HepG2 (cell line): ENCODE results near the gene OSER1. TPM values are rescaled to one million over a fixed set of nuclear protein-coding genes. Genes with fewer than 3 reads are reported as not detected.

Experiments
- ARID5B ChIP-seq: IDR thresholded peaks from 2 replicates; pipeline ENCODE4 v1.4.0; 2020; ENCODE audit warnings: mild to moderate bottlenecking, missing genetic modification reagents
- CBFB ChIP-seq: sonication (generic); formaldehyde crosslinking; IDR thresholded peaks from 2 replicates; pipeline ENCODE4 v1.4.0; 2020; ENCODE audit warnings: missing genetic modification reagents
- CBX5 ChIP-seq: sonication (generic); formaldehyde crosslinking; IDR thresholded peaks from 2 replicates; pipeline ENCODE4 v1.4.0; 2020; ENCODE audit warnings: missing genetic modification reagents, borderline replicate concordance
- ELK4 ChIP-seq: sonication (generic); formaldehyde crosslinking; IDR thresholded peaks from 2 replicates; pipeline ENCODE4 v1.9.0; 2021; ENCODE audit warnings: missing genetic modification reagents, borderline replicate concordance
- HMGA1 ChIP-seq: sonication (generic); formaldehyde crosslinking; conservative IDR thresholded peaks from 2 replicates; pipeline ENCODE4 v1.4.0; 2020; ENCODE audit warnings: missing genetic modification reagents
- IKZF4 ChIP-seq: sonication (generic); formaldehyde crosslinking; IDR thresholded peaks from 2 replicates; pipeline ENCODE4 v1.5.1; 2020; ENCODE audit warnings: borderline replicate concordance, mild to moderate bottlenecking, low read depth, missing genetic modification reagents; ENCODE audit errors: not compliant biosample characterization
- KLF16 ChIP-seq, 2 experiments: sonication (generic) in 1 of 2; formaldehyde crosslinking in 1 of 2; IDR thresholded peaks; 2 replicates each; pipeline versions ENCODE4 v1.6.1 to v1.8.0; 2016 to 2023; ENCODE audit warnings: missing genetic modification reagents in 2 of 2, missing compliant biosample characterization in 1 of 2
- MZF1 ChIP-seq: sonication (generic); formaldehyde crosslinking; IDR thresholded peaks from 2 replicates; pipeline ENCODE4 v1.8.1; 2023; ENCODE audit warnings: mild to moderate bottlenecking, missing genetic modification reagents, borderline replicate concordance
- NFIB ChIP-seq: sonication (generic); formaldehyde crosslinking; IDR thresholded peaks from 2 replicates; pipeline ENCODE4 v1.9.0; 2021; ENCODE audit warnings: missing genetic modification reagents, mild to moderate bottlenecking, borderline replicate concordance
- PRPF4 ChIP-seq: fragments of 200-400 bp; formaldehyde crosslinking; IDR thresholded peaks from 2 replicates; pipeline ENCODE4 v1.6.1; 2016; ENCODE audit warnings: low read length, low read depth; ENCODE audit not compliant: poor library complexity, severe bottlenecking
- SP1 ChIP-seq, 2 experiments: fragments of 450-650 bp in 1 of 2; sonication (generic) in 1 of 2; formaldehyde crosslinking in 1 of 2; IDR thresholded peaks; 2 replicates each; pipeline versions ENCODE4 v1.4.0 to v1.6.1; 2016 to 2020; ENCODE audit warnings: missing genetic modification reagents in 1 of 2
- XBP1 ChIP-seq: sonication (generic); formaldehyde crosslinking; IDR thresholded peaks from 2 replicates; pipeline ENCODE4 v1.5.0; 2020; ENCODE audit warnings: missing genetic modification reagents
- ZFP62 ChIP-seq: sonication (generic); formaldehyde crosslinking; IDR thresholded peaks from 2 replicates; pipeline ENCODE4 v1.4.0; 2020; ENCODE audit warnings: missing genetic modification reagents
- ZKSCAN1 ChIP-seq: fragments of 150-350 bp; IDR thresholded peaks from 2 replicates; pipeline ENCODE4 v1.6.1; 2014; ENCODE audit warnings: low read length
- ZNF274 ChIP-seq: sonication (generic); formaldehyde crosslinking; IDR thresholded peaks from 2 replicates; pipeline ENCODE4 v1.5.1; 2020; ENCODE audit warnings: mild to moderate bottlenecking, missing genetic modification reagents
- ZNF33B ChIP-seq: sonication (generic); formaldehyde crosslinking; IDR thresholded peaks from 2 replicates; pipeline ENCODE4 v1.5.1; 2020; ENCODE audit warnings: mild to moderate bottlenecking, missing genetic modification reagents
- polyA plus RNA-seq, 8 experiments: library from polyadenylated mRNA; depleted of rRNA in 3 of 8; stranded (reverse) in 7 of 8; unstranded in 1 of 8; fragments of >200 nt; fragmentation: Illumina TruSeq in 4 of 8; extraction: Trizol in 4 of 8; gene quantifications; 2 replicates each; pipeline versions ENCODE4 v1.2.1 to v1.2.3, GENCODE V29; 2011 to 2016; ENCODE audit warnings: low read depth in 4 of 8, missing spikeins in 1 of 8, mixed read lengths in 1 of 8; ENCODE audit not compliant: insufficient read depth in 1 of 8
- total RNA-seq, 5 experiments: library from RNA; depleted of rRNA; stranded (reverse); fragments of >200 nt; fragmentation: Illumina TruSeq; extraction: Trizol; gene quantifications; 2 replicates each; pipeline ENCODE4 v1.2.3, GENCODE V29; 2016; ENCODE audit warnings: low read depth in 1 of 5
- TF ChIP-seq, protein P1 (sequence below): sonication (generic); formaldehyde crosslinking; IDR thresholded peaks from 2 replicates; pipeline ENCODE4 v1.4.0; 2020; ENCODE audit warnings: missing genetic modification reagents
- TF ChIP-seq, protein P2 (sequence below): fragments of 450-650 bp; IDR thresholded peaks from 2 replicates; pipeline ENCODE4 v1.6.1; 2017
- TF ChIP-seq, protein P3 (sequence below): sonication (generic); formaldehyde crosslinking; conservative IDR thresholded peaks from 2 replicates; pipeline ENCODE4 v1.8.1; 2023; ENCODE audit warnings: missing genetic modification reagents
- TF ChIP-seq, protein P4 (sequence below): sonication (generic); formaldehyde crosslinking; IDR thresholded peaks from 2 replicates; pipeline ENCODE4 v1.5.0; 2020; ENCODE audit warnings: missing genetic modification reagents

Gene OSER1
- total and polyA plus RNA-seq, 2 of the 13 experiments (the other 11 are each of a cell fraction or from before 2014, with no cell fraction given) = 71.2 to 71.5 TPM

DNA sequence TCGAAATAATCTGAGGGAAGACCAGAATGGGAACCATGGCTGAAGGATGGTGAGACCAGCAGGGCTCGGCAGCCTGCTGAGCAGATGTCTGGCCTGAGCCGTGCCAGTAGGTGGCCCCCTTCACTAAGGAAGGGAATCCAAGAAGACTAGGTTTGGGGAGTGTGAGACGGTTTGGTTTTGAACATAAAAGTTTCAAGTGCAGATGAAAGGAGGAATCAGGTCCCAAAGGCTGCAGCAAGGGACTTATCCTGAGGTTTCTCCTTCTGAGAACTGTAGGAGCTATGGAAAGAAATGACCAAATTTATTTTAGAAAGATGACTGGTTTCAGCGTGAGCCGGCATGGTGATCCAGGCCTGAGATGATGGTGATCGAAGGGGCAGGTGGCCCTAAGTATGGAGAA, 4.6 kb upstream of the OSER1 start (continued):
- TF ChIP-seq ELK4 (CRISPR knock-in tag) (no peak), IKZF4 (CRISPR knock-in tag) (no peak), CBFB (CRISPR knock-in tag) (peak; percentile 57; the same call in 1 of the 2 replicates), NFIB (CRISPR knock-in tag) (no peak), ARID5B (peak; percentile 41; the same call in 1 of the 2 replicates), ZNF33B (CRISPR knock-in tag) (no peak), KLF16 (CRISPR knock-in tag; IDR thresholded peaks at IDR 0.05) (peak in 1 of 2 experiments; percentile 85; a peak in 2 of 4 replicates), CBX5 (CRISPR knock-in tag) (peak; percentile 71; the same call in 1 of the 2 replicates), ZNF274 (CRISPR knock-in tag) (no peak), SP1 (IDR thresholded peaks at IDR 0.05) (no peak), SP1 (CRISPR knock-in tag; IDR thresholded peaks at IDR 0.05) (no peak), XBP1 (no peak), PRPF4 (no peak), ZFP62 (CRISPR knock-in tag) (no peak), MZF1 (CRISPR knock-in tag) (no peak), HMGA1 (no peak), ZKSCAN1 (no peak)
- TF ChIP-seq, protein P1, sequence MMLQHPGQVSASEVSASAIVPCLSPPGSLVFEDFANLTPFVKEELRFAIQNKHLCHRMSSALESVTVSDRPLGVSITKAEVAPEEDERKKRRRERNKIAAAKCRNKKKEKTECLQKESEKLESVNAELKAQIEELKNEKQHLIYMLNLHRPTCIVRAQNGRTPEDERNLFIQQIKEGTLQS (CRISPR knock-in tag) = no peak
- TF ChIP-seq, protein P2, sequence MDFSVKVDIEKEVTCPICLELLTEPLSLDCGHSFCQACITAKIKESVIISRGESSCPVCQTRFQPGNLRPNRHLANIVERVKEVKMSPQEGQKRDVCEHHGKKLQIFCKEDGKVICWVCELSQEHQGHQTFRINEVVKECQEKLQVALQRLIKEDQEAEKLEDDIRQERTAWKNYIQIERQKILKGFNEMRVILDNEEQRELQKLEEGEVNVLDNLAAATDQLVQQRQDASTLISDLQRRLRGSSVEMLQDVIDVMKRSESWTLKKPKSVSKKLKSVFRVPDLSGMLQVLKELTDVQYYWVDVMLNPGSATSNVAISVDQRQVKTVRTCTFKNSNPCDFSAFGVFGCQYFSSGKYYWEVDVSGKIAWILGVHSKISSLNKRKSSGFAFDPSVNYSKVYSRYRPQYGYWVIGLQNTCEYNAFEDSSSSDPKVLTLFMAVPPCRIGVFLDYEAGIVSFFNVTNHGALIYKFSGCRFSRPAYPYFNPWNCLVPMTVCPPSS = no peak
- TF ChIP-seq, protein P3, sequence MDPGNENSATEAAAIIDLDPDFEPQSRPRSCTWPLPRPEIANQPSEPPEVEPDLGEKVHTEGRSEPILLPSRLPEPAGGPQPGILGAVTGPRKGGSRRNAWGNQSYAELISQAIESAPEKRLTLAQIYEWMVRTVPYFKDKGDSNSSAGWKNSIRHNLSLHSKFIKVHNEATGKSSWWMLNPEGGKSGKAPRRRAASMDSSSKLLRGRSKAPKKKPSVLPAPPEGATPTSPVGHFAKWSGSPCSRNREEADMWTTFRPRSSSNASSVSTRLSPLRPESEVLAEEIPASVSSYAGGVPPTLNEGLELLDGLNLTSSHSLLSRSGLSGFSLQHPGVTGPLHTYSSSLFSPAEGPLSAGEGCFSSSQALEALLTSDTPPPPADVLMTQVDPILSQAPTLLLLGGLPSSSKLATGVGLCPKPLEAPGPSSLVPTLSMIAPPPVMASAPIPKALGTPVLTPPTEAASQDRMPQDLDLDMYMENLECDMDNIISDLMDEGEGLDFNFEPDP (CRISPR knock-in tag) = no peak
- TF ChIP-seq, protein P4, sequence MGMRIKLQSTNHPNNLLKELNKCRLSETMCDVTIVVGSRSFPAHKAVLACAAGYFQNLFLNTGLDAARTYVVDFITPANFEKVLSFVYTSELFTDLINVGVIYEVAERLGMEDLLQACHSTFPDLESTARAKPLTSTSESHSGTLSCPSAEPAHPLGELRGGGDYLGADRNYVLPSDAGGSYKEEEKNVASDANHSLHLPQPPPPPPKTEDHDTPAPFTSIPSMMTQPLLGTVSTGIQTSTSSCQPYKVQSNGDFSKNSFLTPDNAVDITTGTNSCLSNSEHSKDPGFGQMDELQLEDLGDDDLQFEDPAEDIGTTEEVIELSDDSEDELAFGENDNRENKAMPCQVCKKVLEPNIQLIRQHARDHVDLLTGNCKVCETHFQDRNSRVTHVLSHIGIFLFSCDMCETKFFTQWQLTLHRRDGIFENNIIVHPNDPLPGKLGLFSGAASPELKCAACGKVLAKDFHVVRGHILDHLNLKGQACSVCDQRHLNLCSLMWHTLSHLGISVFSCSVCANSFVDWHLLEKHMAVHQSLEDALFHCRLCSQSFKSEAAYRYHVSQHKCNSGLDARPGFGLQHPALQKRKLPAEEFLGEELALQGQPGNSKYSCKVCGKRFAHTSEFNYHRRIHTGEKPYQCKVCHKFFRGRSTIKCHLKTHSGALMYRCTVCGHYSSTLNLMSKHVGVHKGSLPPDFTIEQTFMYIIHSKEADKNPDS (CRISPR knock-in tag) = no peak
